ENCODE results near the gene TLE2.

The TLE2 gene

GRCh38 chr19:2963122-2963521, 66.0 kb downstream of the TLE2 start:
- peaks cover 9% of the 10 kb centered on the region for H3K4me1 Mint-ChIP-seq
- no peak overlapping the region for H3K27ac Mint-ChIP-seq
- no peak for TF ChIP-seq CTCF (IDR thresholded peaks at IDR 0.05; ENCODE audit: unreplicated experiment in 3 of 3)
- H3K4me3 Mint-ChIP-seq: no peak overlapping the region
- H3K27me3 Mint-ChIP-seq (ENCODE audit: low read depth): peaks cover 8% of the 10 kb centered on the region
- no peaks in the 10 kb centered on the region for H3K36me3 Mint-ChIP-seq (ENCODE audit: low read depth)
- no peaks in the 10 kb centered on the region for H3K9me3 Mint-ChIP-seq

GRCh38 chr19:2962018-2962670, 66.9 kb downstream of the TLE2 start:
- Mint-ChIP-seq H3K36me3 (ENCODE audit: low read depth) (no peaks in the 10 kb centered on the region), H3K27ac (peak overlapping the region; percentile 42 to 53 (median 51)), H3K9me3 (no peaks in the 10 kb centered on the region), H3K4me1 (peaks cover 6% of the 10 kb centered on the region), H3K4me3 (peak overlapping the region in 1 of 3 experiments; percentile 19), H3K27me3 (ENCODE audit: low read depth) (peaks cover 11% of the 10 kb centered on the region)
- TF ChIP-seq CTCF (IDR thresholded peaks at IDR 0.05; ENCODE audit: unreplicated experiment in 3 of 3): peak; percentile 77 to 79 (median 78)

GRCh38 chr19:2960120-2960519, 69.0 kb downstream of the TLE2 start:
- Mint-ChIP-seq H3K27ac (no peak overlapping the region), H3K4me1 (peaks cover 6% of the 10 kb centered on the region), H3K27me3 (ENCODE audit: low read depth) (peaks cover 11% of the 10 kb centered on the region), H3K9me3 (no peaks in the 10 kb centered on the region), H3K36me3 (ENCODE audit: low read depth) (no peaks in the 10 kb centered on the region), H3K4me3 (no peak overlapping the region)
- no peak for TF ChIP-seq CTCF (IDR thresholded peaks at IDR 0.05; ENCODE audit: unreplicated experiment in 3 of 3)

GRCh38 chr19:2957160-2957559, 71.9 kb downstream of the TLE2 start:
- Mint-ChIP-seq H3K36me3 (ENCODE audit: low read depth) (no peaks in the 10 kb centered on the region), H3K4me3 (no peak overlapping the region), H3K27me3 (ENCODE audit: low read depth) (peaks cover 18% of the 10 kb centered on the region), H3K4me1 (peaks cover 11% of the 10 kb centered on the region), H3K9me3 (no peaks in the 10 kb centered on the region), H3K27ac (no peak overlapping the region)
- TF ChIP-seq CTCF (IDR thresholded peaks at IDR 0.05; ENCODE audit: unreplicated experiment in 3 of 3): no peak

- Mint-ChIP-seq H3K27ac (peak overlapping the region; percentile 72 to 91 (median 76)), H3K36me3 (ENCODE audit: low read depth) (no peaks in the 10 kb centered on the region), H3K27me3 (ENCODE audit: low read depth) (peaks cover 10% of the 10 kb centered on the region), H3K9me3 (no peaks in the 10 kb centered on the region), H3K4me3 (peak overlapping the region in 2 of 3 experiments; percentile 59 to 63), H3K4me1 (peaks cover 21% of the 10 kb centered on the region)
- TF ChIP-seq CTCF (IDR thresholded peaks at IDR 0.05; ENCODE audit: unreplicated experiment in 3 of 3): no peak
Observed at GRCh38 chr19:2952953-2953481, 76.1 kb downstream of the TLE2 start.

All from nephron (organoid).